Activated T-cell treated with anti-CD3 and anti-CD28 coated beads, Interleukin-2, amount 50 U/mL, for 72 hours (primary cell): ENCODE results near the gene DCTN4. TPM values are rescaled to one million over a fixed set of nuclear protein-coding genes. Genes with fewer than 3 reads are reported as not detected.
A peak's percentile ranks its signal among the peaks of the same experiment; 100 is the strongest.

Source experiments
- ATAC-seq, 2 donors: fragments of 150-1000 bp; cut with Tn5 transposase; replicated peaks in 1 of 2; 2 replicates each; pipeline ENCODE4 v1.10.0; 2021; ENCODE audit warnings: moderate library complexity in 2 of 2, mild to moderate bottlenecking in 1 of 2
- DNase-seq, 2 donors: peaks; one replicate each; pipeline ENCODE4 v3.0.0; 2021 to 2022; ENCODE audit warnings: mixed read lengths in 1 of 2
- H3K27ac Mint-ChIP-seq: one replicate; pipeline ENCODE4 v1.8.0; 2022; ENCODE audit warnings: mild to moderate bottlenecking, moderate library complexity, mixed read lengths
- H3K27me3 Mint-ChIP-seq: one replicate; pipeline ENCODE4 v1.8.0; 2022; ENCODE audit warnings: low read depth, mixed read lengths
- H3K36me3 Mint-ChIP-seq, 2 donors: one replicate each; pipeline ENCODE4 v1.8.0; 2022; ENCODE audit warnings: mixed read lengths in 2 of 2, mild to moderate bottlenecking in 1 of 2; ENCODE audit not compliant: insufficient read depth in 2 of 2
- H3K4me1 Mint-ChIP-seq: one replicate; pipeline ENCODE4 v1.8.0; 2022; ENCODE audit warnings: low read depth, mixed read lengths
- H3K4me3 Mint-ChIP-seq, 2 donors: one replicate each; pipeline ENCODE4 v1.8.0; 2022; ENCODE audit warnings: mild to moderate bottlenecking in 2 of 2, mixed read lengths in 2 of 2, moderate library complexity in 2 of 2
- H3K9me3 Mint-ChIP-seq, 2 donors: one replicate each; pipeline ENCODE4 v1.8.0; 2022; ENCODE audit warnings: mixed read lengths in 2 of 2
- total RNA-seq, 2 donors: library from RNA; stranded (reverse); gene quantifications; one replicate each; pipeline ENCODE4 v1.2.3, GENCODE V29; 2022

The DCTN4 gene
- total RNA-seq, 2 donors from 2014 or later, result 58.1 to 61.5 TPM

- DNase-seq (no peak), ATAC-seq (no peak)
- peaks cover 18% of the 10 kb centered on the region for H3K27me3 Mint-ChIP-seq
- no peak overlapping the region for H3K27ac Mint-ChIP-seq
- H3K4me3 Mint-ChIP-seq, result peak overlapping the region; percentile 63 to 67
- no peaks in the 10 kb centered on the region for H3K36me3 Mint-ChIP-seq
- H3K4me1 Mint-ChIP-seq, result peaks cover 15% of the 10 kb centered on the region
- no peaks in the 10 kb centered on the region for H3K9me3 Mint-ChIP-seq
These were observed 87.9 kb downstream of the DCTN4 start for GRCh38 chr5:150670948-150671310.

DNA sequence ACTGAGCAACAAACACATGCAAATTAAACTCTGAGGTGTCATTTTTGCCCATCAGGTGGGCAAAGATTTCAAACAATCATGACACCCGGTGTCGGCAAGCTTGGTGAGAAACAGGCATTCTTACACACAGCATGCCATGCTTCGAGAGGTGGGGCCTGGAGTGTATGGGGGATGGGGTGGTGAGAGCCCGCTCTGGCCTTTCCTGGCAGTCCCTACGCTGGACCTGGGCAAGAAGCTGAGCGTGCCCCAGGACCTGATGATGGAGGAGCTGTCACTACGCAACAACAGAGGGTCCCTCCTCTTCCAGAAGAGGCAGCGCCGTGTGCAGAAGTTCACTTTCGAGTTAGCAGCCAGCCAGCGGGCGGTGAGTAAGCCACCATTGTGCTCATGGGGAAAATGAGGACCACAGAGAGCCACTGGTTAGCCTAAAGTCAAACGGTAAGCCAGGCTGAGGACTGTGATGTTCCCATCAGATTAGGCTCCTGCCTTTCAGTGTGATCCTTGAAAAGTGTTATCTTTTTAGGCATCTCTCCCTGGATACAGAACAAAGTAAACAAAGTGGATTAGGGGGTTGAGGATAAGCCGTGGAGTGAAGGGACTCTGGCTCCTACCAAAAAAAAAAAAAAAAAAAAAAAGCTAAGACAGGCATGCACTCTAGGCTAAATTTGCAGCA, 88.4 kb downstream of the DCTN4 start:
- ATAC-seq (no peak), DNase-seq (no peak)
- Mint-ChIP-seq H3K36me3 (no peaks in the 10 kb centered on the region), H3K9me3 (no peaks in the 10 kb centered on the region), H3K4me1 (peaks cover 15% of the 10 kb centered on the region), H3K27me3 (peaks cover 18% of the 10 kb centered on the region), H3K27ac (no peak overlapping the region), H3K4me3 (peak overlapping the region; percentile 63 to 67)

GRCh38 chr5:150665044-150665443, 93.8 kb downstream of the DCTN4 start:
- ATAC-seq, result no peak
- no peaks in the 10 kb centered on the region for H3K9me3 Mint-ChIP-seq
- DNase-seq, result no peak
- H3K27ac Mint-ChIP-seq, result no peak overlapping the region
- H3K4me3 Mint-ChIP-seq, result no peak overlapping the region
- no peaks in the 10 kb centered on the region for H3K36me3 Mint-ChIP-seq
- no peaks in the 10 kb centered on the region for H3K4me1 Mint-ChIP-seq
- peaks cover 4% of the 10 kb centered on the region for H3K27me3 Mint-ChIP-seq

DNA sequence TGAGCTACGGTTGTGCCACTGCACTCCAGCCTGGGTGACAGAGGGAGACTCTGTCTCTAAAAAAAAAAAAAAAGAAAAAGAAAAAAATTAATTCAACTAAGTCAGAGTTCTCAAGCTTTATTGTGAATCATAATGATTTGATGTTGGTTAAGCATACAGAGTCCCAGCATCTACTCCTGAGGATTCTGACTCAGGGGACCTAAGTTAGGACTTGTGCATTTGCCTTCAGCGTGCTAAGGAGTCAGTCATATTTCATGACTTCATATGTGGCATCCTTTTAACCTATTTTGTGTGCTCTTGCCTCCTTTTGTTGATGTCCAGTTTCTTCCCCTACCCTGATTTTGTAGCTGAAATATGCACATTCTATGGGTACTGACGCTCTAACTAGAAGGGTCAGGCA, 94.9 kb downstream of the DCTN4 start:
- Mint-ChIP-seq H3K27ac (no peak overlapping the region), H3K36me3 (no peaks in the 10 kb centered on the region), H3K4me3 (no peak overlapping the region), H3K4me1 (no peaks in the 10 kb centered on the region), H3K27me3 (no peaks in the 10 kb centered on the region), H3K9me3 (no peaks in the 10 kb centered on the region)
- ATAC-seq (no peak), DNase-seq (no peak)

GRCh38 chr5:150662731-150663516, 95.9 kb downstream of the DCTN4 start:
- Mint-ChIP-seq H3K4me3 (no peak overlapping the region), H3K4me1 (no peaks in the 10 kb centered on the region), H3K36me3 (no peaks in the 10 kb centered on the region), H3K9me3 (no peaks in the 10 kb centered on the region), H3K27ac (no peak overlapping the region), H3K27me3 (no peaks in the 10 kb centered on the region)
- no peak for ATAC-seq
- no peak for DNase-seq

DNA sequence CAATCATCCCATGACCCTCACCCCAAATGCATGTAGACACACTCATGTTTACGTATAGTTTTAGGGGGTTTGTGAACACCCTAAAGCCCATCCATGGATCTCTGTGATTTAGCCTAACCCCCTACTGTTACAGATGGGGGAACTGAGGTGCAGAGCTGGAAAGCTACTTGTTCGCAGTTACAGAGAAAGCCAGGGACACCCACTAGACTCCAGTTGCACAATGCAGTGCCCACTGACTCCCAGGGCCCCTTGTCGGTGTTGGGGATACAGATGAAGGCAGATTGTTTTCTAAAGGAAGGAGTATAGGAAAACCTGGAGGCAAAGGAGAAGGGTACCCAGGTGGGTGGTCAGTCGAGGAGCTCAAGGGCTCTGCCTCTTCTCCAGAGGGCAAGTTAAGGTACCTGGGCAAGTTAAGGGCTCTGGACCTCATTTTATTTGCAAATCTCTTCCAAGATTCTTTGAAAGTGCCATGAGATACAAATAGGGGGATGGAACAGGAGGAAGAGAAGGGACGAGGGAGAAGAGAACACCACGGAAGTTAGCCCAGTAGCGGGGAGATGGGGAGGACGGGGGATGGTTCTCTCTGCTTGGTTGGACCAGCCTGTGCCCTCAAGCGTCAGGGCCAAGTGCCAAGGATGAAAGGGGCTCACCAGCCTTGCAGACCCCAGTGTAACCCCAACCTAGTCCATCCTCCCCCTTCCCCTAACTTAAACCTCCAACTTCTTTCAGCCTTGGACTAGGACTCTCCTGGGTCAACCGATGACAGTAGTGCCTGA, 96.8 kb downstream of the DCTN4 start:
- Mint-ChIP-seq H3K27ac (no peak overlapping the region), H3K4me3 (no peak overlapping the region), H3K36me3 (no peaks in the 10 kb centered on the region)

DNA sequence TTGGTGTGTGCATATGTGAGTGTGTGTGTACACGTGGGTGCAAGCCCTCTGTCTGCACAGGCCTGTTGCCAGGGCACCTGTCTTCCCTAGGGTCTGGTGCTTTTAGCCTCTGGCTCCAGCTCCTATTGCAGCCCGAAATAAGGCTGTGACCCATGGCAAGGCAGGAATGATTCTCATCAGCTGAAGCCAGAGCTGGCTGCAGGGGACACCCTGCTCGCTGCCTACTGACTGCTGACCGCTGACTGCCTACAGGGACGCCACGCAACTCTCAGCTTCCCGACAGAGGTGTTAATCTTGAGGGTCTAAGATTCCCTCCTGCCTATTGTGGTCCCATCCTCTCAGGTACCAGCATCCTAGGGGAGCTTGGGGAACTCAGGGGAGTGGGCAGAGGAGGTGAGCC, 97.7 kb downstream of the DCTN4 start, which contains the start of gene MYOZ3:
MYOZ3 (plus strand) TSS at position 166 of the 400 bp plus-strand sequence. CDS start 1,691 bp downstream, outside the sequence.
- ATAC-seq, result no peak
- no peaks in the 10 kb centered on the region for H3K9me3 Mint-ChIP-seq
- H3K4me3 Mint-ChIP-seq, result no peak within 1 kb of the TSS
- no peak within 1 kb of the TSS for H3K27ac Mint-ChIP-seq
- H3K36me3 Mint-ChIP-seq, result no peaks in the 10 kb centered on the region
- no peak for DNase-seq
- H3K27me3 Mint-ChIP-seq, result no peaks in the 10 kb centered on the region
- H3K4me1 Mint-ChIP-seq, result no peaks in the 10 kb centered on the region

More for the DNA sequence above, 96.8 kb downstream of the DCTN4 start:
- ATAC-seq (no peak), DNase-seq (no peak)
- H3K27me3 Mint-ChIP-seq, result no peaks in the 10 kb centered on the region
- no peaks in the 10 kb centered on the region for H3K4me1 Mint-ChIP-seq
- no peaks in the 10 kb centered on the region for H3K9me3 Mint-ChIP-seq

GRCh38 chr5:150660108-150660831, 98.5 kb downstream of the DCTN4 start:
- Mint-ChIP-seq H3K27ac (no peak overlapping the region), H3K27me3 (no peaks in the 10 kb centered on the region), H3K9me3 (no peaks in the 10 kb centered on the region), H3K4me3 (no peak overlapping the region), H3K36me3 (no peaks in the 10 kb centered on the region), H3K4me1 (no peaks in the 10 kb centered on the region)
- DNase-seq (no peak), ATAC-seq (no peak)

DNA sequence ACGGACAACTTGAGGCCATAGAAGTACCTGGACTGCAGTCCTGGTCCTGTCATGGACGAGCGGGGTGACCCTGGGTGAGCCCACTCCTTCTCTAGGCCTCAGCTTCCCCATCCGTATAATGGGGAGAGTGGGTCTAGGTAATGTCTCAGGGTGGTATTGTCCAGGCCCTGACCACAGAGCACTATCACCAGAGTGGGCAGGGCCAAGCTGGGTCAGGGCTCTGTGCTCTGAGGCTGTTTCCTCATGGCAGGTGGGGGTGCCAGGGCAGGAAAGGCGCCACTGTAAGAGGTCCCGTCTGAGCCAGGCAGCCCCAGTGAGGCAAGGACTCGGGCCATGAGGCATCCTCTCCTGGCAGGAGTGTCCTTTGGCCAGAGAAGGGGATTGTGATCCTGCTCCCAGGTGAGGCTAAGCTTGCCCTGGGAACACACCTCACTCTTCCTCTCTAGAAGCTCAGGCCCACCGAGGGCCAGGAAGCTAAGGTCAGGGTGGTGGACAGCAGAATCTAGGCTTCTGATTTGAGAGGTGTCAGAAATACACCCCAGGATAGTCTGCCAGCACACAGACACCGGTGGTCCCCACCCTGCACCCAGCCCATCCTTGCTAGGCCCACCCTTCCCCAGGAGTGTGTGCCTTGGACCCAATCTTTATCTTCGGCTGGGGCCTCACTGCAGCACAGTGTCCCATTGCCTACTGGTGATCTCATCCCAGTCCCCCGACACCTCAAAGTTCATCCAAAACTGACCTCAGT, 99.3 kb downstream of the DCTN4 start:
- H3K4me1 Mint-ChIP-seq, result no peaks in the 10 kb centered on the region
- DNase-seq (no peak), ATAC-seq (no peak)
- H3K4me3 Mint-ChIP-seq, result no peak overlapping the region
- no peaks in the 10 kb centered on the region for H3K9me3 Mint-ChIP-seq
- H3K36me3 Mint-ChIP-seq, result no peaks in the 10 kb centered on the region
- H3K27me3 Mint-ChIP-seq, result no peaks in the 10 kb centered on the region
- H3K27ac Mint-ChIP-seq, result no peak overlapping the region

DNA sequence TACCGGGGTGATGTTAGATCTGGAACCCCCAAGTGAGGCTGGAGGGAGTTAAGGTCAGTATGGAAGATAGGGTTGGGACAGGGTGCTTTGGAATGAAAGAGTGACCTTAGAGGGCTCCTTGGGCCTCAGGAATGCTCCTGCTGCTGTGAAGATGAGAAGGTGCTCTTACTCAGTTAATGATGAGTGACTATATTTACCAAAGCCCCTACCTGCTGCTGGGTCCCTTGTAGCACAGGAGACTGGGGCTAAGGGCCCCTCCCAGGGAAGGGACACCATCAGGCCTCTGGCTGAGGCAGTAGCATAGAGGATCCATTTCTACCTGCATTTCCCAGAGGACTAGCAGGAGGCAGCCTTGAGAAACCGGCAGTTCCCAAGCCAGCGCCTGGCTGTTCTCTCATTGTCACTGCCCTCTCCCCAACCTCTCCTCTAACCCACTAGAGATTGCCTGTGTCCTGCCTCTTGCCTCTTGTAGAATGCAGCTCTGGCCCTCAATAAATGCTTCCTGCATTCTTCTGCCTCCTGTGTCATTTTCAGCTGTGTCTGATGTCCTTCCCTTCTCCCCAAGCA, 100.0 kb downstream of the DCTN4 start:
- no peak overlapping the region for H3K27ac Mint-ChIP-seq
- H3K4me1 Mint-ChIP-seq, result no peaks in the 10 kb centered on the region
- no peaks in the 10 kb centered on the region for H3K36me3 Mint-ChIP-seq
- H3K4me3 Mint-ChIP-seq, result no peak overlapping the region
- no peaks in the 10 kb centered on the region for H3K9me3 Mint-ChIP-seq
- ATAC-seq (no peak), DNase-seq (no peak)
- no peaks in the 10 kb centered on the region for H3K27me3 Mint-ChIP-seq
